ENCODE measurements around the gene PSMD5.

PSMD5 gene

DNA sequence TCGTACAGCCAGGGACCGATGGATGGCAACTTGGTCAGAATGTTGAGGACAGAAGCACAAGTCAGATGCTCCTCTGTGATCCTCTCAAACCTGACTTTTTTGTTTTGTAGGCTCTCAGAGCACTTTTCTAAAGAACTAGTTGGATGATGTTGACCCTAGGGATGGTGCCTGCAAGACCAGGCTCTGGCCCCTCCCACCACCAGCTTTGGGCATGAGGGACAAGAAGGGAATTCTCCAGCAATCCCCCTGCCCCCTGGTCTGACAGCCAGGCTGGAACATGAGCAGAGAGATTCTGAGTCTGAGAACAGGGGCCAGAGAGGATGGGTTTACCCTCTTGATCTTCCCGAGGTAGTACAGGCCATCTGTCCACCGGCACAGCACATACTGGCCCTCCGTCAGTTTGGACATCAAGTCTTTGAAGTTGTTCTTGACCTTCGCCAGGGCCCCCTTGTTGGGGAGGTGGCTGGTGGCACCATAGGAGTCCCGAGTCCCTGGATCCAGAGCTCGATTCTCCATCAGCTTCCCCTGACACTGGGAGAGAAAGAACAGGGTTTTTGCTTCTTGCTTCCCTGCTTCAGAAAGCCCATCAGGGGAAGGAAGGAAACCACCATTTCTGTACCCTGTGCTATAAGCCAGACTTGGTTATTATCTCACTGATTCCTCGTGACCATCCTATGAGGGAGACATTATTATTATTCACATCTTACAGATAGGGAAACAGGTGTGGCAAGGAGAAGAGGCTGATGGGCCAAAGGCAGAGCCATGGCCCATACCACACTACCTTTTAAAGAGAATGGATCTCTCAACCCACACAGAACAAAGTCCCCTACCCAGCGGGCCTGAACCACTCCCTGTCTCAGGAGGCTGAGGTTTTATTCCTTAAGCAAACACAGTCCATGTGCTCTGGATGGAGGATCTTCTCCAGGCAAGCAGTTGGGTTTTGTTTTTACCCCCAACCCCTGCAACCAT lies 31.8 kb upstream of the PSMD5 start:
- DNase-seq = no peak

DNA sequence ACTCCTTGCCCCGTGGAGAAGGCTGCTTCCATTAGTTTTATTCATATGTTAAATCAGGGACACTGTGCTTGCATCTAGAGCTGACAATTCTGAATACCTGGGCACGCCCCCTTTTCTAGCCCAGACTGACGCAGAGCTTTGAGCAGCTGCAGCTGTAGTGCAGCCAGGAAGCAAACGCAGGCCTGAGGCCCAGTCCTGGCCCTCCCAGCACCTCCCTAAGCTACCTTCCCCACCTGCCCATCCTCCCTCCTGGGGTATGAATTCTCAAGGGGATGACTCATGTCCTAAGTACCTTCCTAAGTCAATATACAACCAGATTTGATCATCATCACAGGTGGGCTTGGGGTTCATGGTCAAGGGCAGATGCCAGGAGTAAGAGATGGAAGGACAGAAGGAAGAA lies 30.8 kb upstream of the PSMD5 start:
- no peak for DNase-seq

GRCh38 chr9:120872791-120873502 lies 30.2 kb upstream of the PSMD5 start:
- no peak for DNase-seq

DNA sequence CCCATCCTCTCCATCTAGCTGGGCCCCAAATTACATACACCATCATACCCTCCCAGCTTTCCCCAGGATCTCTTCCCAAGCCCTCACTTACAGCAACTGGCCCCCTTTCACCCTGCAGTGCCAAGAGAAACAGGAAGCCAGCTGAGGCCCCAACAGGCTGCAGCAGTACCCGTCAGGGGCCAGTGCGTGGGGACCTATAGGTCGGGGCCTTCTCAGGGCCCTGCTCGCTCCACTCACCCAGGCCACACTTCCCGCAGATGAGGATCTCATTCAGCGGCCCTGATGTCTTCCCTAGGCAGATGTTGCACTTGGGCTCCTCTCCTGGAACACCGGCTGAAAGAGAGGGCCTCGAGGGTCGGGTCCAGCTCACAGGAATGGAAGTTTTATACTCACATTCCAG lies 27.5 kb upstream of the PSMD5 start:
- DNase-seq = no peak

DNA sequence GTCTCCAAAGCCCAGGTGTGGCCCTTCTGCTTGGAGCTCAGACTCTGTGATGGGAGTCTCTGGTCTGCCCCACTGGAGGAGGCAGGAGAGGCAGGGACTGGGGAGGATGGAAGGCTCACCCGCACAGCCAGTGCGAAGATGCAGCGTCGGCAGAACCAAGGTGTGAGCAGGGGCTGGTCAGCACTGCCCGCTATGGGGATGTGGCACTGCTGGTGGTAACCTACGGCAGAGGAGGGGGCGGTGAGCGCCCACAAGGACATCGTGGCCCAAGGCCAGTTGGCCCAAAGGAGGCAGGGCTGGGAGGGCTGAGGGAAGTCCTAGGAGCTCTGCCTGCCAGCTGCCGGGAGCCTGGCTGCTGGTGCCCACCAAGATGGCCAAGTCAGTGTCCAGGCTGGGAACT lies 27.0 kb upstream of the PSMD5 start:
- no peak for DNase-seq

- DNase-seq = no peak
These were observed 26.6 kb upstream of the PSMD5 start for GRCh38 chr9:120869360-120869687.

GRCh38 chr9:120868676-120869359 lies 26.1 kb upstream of the PSMD5 start:
- DNase-seq = peak; percentile 83 to 94

- DNase-seq = no peak
These were observed 25.6 kb upstream of the PSMD5 start for GRCh38 chr9:120868339-120868675.

DNA sequence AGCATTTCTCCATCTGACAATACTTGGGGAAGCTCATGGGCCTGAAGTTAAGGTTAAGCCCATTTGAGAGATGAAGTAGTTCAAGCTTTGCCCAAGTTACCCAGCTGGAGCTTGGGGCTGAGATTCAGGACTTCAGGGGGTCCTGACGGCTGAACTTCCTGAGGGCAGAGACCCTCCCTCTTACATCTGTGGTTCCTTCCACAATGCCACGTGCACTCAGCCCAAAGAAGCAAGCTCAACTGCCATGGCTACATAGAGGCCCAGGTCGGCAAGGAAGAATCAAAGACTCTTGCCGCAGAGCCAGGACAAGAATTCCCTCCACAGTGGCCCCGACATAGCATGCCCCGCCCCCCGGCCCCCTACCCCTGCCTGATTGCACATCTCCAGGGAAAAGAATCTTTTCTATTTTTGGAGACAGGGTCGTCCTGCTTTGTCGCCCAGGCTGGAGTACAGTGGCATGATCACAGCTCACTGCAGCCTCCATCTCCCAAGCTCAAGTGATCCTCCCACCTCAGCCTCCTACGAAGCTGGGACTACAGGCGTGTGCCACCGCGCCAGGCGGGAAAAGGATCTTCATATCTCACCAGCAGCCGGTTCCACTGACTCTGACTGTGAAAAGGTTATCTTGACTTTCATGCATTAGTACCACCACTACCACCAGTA lies 25.1 kb upstream of the PSMD5 start:
- no peak for DNase-seq

DNA sequence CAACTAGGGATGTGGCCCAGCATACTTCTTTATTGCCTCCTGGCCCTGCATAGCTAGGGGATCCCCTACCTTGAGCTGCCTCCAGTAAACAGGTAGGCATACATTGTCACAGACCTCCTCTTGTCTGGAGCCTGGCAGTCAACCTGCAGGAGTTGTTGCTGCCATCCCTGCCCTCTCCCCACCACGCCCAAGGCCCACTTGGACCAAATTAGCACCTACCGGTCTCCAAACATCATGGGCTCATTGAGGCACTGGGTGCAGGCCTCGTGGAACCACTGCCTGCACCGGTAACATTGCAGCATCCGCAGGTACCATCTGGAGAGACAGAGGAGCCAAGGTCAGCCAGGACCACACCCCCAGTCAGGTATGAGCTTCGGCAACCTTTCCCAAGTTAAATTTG lies 23.9 kb upstream of the PSMD5 start:
- no peak for DNase-seq

GRCh38 chr9:120865809-120866208 lies 23.1 kb upstream of the PSMD5 start:
- DNase-seq = no peak

- no peak for DNase-seq
These were observed 22.5 kb upstream of the PSMD5 start for GRCh38 chr9:120865176-120865575.

DNA sequence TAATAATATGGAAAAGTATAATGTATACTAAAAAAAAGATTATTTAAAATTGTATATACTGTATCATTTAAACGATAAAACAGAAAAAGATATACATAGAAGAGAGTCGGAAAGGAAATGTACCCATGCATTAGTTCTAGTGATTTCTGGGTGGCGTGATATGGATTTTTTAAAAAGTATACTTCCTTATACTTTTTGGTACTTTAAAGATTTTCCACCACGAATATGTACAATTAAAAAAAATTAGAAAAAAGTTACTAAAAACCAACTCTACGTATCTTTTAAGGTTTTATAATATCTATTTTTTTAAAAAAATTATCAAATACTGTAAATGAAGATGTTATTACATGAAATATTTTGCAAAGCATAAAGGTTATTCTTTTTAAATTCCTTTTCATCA lies 22.0 kb upstream of the PSMD5 start:
- no peak for DNase-seq

DNA sequence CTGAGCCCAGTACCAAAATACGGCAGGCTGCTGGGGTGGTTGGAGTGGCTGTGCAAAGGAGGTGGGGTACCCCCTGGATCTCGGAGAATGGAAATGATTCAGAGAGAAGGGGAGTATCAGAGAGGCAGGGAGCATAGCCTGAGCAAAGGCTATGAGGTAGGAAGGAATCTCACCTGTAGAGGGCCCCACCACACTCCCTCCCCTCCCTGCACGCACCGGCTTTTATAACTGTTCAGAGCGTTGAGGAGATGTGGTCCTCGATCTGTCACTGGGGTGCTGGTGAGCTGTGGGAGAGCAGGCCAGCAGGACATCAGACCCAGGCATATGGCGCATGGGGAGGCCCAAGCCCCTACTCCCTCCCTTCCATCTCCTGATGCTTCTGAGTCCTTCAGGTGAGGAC lies 21.1 kb upstream of the PSMD5 start:
- no peak for DNase-seq

- DNase-seq = no peak
These were observed 19.7 kb upstream of the PSMD5 start for GRCh38 chr9:120862452-120862851.

GRCh38 chr9:120861935-120862334 lies 19.2 kb upstream of the PSMD5 start:
- DNase-seq = no peak

- DNase-seq = no peak
These were observed 17.4 kb upstream of the PSMD5 start for GRCh38 chr9:120860083-120860482.

- DNase-seq = no peak
These were observed 16.6 kb upstream of the PSMD5 start for GRCh38 chr9:120859361-120859760.

DNA sequence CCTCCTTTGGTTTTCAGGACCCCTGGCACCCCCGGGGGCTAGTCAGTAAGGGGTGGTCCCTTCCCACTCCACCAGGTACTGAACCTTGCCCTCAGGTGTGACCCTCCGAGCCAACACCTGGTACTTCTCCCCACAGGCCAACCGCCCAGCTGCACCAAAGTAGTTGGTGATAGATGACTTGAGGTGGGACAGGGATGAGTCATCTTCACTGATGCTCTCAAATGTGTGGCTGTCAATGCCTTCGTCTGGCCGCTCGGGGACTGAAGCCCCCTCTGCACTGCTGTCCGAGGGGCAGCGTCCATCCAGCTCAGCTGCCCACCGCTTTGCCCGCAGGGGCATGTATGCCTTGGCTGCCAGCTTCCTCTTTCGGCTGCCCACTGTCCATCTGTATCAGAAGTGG lies 15.2 kb upstream of the PSMD5 start:
- no peak for DNase-seq

DNA sequence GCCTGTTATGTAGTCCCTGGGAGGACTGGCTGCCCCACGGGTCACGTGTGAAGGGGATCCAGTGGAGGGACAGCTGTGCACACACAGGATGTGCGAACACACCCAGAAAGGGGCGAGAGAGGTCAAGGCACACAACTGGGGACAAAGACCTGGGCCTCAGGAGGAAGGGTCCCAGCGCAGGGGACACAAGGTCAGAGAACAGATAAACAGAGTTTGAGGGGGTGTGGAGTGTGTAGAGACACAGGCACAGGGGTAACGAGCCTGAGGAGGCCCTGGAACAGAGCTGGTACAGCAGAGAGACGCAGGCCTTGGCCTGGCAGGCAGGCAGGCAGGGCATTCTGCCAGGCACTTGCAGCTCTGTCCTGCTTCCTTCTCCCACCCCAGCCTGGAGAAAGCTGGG lies 14.8 kb upstream of the PSMD5 start:
- no peak for DNase-seq

DNA sequence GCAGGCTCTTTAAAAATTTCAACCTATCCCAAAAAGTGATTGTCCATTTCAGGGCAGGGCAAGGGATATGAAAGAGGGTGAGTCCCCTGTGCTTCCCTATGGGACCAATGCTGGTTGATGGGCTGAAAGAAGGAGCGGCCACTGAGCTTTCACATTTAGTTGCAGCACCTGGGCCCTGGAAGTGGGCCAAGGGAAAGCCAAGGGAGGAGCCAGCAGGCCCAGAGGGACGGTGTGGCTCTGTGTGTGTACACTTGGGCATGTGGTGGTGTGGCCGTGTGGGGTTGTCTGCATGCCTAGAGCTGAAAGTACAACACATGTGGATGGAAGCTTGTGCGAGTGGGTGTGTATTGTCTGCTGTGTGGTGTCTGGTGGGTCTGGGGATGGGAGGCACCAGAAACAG lies 14.0 kb upstream of the PSMD5 start:
- DNase-seq = no peak

DNA sequence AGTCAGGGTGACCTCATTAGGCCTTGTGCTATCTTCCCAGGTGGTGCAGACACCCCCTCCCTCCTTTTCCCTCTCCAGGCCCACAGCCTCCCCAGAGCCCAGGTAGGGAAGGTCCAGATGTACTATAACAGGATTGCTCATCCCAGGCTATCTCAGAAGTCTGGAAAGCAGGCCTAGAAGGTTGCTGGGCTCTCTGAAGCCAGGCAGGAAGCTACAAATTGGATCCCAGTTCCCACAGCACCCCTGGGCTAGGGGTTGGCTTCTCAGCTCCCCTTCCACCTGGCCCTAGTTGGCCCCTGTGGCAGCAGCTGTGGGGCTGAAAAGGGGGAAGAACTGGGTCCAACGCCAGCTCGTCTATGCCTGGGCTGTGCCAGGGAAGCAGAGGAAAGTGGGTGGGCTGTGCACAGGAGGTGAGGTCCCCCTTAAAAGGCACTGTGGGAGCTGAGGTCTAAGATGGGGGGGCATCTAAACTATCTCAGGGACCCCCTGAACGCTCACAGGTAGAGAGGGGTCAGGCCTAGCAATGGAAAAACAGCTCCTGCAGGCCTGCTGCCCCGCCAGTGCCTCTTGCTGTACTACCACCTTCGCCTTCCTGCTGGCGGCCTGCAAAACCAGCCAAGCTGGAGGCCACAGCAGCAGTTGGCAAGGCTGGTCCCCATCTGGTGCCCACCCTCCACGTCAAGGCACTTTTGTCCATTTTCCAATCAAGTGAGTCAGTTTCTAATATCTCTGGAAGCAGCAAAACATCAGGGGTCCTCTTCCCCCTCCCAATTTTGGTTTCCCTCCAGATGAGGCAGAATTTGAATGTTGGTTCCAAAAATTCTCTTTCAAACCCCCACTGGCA lies 13.3 kb upstream of the PSMD5 start:
- DNase-seq = no peak
